Measurements from ENCODE around the gene CFAP251.
"Not testable (repeated sequence)": the region's sequence is repeated elsewhere in the genome, so short reads cannot be mapped to it uniquely, and the experiment has no call there.

Gene CFAP251, protein sequence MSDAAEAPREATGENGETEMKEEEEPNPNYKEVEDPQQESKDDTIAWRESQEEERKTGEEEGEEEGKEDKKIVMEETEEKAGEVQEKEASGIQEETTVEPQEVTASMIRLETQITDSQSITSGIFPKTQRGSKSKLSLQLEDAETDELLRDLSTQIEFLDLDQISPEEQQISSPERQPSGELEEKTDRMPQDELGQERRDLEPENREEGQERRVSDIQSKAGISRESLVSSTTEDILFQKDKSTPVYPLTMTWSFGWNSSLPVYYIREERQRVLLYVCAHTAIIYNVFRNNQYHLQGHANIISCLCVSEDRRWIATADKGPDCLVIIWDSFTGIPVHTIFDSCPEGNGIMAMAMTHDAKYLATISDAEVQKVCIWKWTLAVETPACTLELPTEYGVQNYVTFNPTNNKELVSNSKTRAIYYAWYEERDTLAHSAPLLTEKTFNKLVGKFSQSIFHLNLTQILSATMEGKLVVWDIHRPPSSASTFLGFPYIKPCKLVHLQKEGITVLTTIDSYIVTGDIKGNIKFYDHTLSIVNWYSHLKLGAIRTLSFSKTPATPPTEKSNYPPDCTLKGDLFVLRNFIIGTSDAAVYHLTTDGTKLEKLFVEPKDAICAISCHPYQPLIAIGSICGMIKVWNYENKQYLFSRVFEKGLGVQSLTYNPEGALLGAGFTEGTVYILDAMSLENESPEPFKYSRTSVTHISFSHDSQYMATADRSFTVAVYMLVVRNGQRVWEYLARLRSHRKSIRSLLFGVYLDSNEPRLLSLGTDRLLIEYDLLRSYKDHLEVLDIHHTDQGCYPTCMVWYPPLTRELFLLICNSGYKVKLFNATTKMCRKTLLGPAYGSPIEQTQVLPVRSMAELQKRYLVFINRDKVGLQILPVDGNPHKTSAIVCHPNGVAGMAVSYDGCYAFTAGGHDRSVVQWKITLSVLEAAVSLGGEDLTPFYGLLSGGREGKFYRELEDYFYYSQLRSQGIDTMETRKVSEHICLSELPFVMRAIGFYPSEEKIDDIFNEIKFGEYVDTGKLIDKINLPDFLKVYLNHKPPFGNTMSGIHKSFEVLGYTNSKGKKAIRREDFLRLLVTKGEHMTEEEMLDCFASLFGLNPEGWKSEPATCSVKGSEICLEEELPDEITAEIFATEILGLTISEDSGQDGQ

DNA sequence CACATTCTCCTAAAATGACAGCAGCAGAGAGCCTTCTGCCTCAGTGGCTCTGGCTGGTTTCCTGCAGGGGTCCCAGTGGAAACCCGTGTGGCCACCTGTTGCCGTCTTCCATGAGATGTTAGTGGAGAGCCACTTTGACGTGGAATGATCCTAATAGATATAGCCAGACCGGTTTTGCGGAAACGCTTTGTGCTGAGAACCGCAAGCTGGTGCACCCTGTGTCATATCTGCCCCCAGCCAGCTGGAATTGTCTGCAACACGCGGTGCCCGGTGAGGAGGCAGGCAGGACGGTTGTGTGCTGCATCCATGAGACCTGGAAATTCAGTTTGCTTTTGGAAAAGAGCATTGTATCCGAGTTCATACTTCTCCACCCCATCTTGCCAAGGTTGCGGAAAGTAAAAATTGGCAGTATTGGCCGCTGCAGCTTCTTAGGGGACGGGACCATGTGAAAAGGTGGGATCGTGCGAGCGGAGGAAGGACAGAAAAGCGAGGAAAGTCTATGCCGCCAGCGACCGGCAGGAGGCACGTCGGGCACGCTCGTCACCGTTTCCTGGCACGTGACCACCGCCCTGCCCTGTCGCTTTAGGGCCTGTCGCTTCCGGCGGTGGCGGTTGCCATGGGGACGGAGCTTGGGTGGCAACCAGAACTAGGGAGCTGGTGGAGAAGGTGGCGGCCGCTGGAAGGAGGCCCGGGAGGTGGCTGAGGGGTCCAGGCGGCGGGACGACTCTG is at the start of gene CFAP251:
TSS of gene CFAP251 (plus strand) at position 643 of the 729 bp plus-strand sequence. CDS start 2,714 bp downstream, outside the sequence.
- DNase-seq = peak; percentile 97

- not testable (repeated sequence) for DNase-seq
Observed at GRCh38 chr12:121869229-121869628, 49.2 kb upstream of the CFAP251 start.

- no peak for DNase-seq
Observed at GRCh38 chr12:121871467-121871866, 46.9 kb upstream of the CFAP251 start.

GRCh38 chr12:121872546-121873215 is 45.7 kb upstream of the CFAP251 start:
- DNase-seq = no peak

GRCh38 chr12:121873216-121873569 is 45.2 kb upstream of the CFAP251 start:
- no peak for DNase-seq

- no peak for DNase-seq
Observed at GRCh38 chr12:121874071-121874470, 44.3 kb upstream of the CFAP251 start.

DNA sequence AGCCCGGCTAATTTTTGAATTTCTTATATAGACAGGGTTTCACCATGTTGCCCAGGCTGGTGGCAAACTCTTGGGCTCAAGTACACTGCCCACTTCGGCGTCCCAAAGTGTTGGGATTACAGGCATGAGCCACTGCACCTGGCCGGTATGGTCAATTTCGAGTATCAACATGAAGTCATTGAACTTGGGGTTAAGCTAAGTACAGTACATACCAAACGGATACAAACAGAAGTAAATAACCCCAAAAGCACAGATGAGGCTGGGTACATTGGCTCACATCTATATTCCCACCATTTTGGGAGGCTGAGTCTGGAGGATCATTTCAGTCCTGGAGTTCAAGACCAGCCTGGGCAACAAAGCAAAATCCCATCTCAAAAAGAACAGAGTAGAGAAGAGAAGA is 42.8 kb upstream of the CFAP251 start:
- DNase-seq = no peak

DNA sequence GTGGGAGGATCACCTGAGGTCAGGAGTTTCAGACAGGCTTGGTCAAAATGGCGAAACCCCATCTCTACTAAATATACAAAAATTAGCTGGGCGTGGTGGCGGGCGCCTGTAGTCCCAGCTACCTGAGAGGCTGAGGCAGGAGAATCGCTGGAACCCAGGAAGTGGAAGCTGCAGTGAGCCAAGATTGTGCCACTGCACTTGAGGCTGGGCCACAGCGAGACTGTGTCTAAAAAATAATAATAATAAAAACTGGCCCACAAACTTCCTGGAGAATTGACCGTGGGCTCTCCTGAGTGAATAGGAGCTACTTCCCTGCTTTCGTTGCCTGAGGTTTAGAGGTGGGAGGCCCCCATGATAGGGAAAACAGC is 42.3 kb upstream of the CFAP251 start:
- DNase-seq = not testable (repeated sequence)

DNA sequence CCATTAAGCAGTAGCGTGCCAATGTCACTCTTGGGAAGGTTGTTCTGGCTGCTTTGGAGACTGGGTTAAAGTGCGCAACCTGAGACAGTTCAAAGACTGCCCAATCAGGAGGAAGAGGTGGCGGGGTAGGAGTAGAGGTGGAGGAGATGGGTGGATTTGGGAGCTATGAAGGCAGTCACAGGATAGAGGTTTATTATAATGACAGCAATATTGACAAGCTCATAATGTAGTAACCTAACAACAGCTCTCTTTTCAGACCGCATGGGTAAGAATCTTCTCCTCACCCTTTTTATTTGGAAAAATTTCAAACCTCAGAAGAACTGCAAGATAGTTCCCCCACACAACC is 35.1 kb upstream of the CFAP251 start:
- no peak for DNase-seq

DNA sequence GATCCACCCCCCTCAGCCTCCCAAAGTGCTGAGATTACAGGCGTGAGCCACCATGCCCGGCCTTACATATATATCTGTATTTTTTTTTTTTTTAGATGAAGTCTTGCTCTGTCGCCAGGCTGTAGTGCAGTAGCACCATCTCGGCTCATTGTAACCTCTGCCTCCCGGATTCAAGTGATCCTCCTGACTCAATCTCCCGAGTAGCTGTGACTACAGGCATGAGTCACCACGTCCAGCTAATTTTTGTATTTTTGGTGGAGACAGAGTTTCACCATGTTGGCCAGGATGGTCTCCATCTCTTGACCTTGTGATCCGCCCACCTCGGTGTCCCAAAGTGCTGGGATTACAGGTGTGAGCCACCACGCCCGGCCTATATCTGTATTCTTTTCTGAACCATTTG is 33.3 kb upstream of the CFAP251 start:
- DNase-seq = not testable (repeated sequence)

DNA sequence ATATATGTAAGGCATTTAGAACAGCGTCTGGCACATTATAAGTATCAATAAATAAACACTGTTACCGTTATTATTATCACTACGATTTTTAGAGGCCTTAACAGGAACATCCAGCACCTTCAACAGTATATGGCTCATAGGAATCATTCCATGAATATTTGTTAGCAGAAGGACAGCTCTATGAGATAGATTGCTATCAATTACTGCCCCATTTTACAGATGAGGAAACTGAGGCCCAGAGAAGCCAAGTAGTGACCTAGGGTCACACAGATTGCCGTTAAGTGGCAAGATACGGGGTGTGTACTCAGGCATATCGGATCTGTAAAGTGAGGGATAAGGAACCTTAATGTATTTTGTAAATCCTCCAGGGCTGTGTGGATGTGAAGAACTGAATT is 30.3 kb upstream of the CFAP251 start:
- no peak for DNase-seq

- DNase-seq = peak; percentile 96
Observed at GRCh38 chr12:121888478-121889273, 29.7 kb upstream of the CFAP251 start, which contains the start of gene PSMD9. PSMD9 (plus strand) TSS chr12:121888790; CDS start chr12:121888857, 67 bp downstream.

DNA sequence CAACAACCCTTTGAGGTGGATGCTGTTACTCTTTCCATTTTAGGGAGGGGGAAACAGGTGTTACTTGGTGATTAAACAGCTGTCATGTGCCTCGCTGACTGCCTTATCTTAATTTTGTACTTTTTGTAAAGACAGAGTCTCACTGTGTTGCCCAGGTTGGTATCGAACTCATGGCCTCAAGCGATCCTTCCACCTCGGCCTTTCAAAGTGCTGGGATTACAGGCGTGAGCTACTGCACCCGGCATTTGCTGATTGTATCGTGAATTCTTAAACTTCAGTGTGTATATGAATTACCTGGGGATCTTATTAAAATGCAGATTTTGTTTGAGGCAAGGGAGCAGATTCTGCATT is 29.1 kb upstream of the CFAP251 start:
- DNase-seq = no peak

DNA sequence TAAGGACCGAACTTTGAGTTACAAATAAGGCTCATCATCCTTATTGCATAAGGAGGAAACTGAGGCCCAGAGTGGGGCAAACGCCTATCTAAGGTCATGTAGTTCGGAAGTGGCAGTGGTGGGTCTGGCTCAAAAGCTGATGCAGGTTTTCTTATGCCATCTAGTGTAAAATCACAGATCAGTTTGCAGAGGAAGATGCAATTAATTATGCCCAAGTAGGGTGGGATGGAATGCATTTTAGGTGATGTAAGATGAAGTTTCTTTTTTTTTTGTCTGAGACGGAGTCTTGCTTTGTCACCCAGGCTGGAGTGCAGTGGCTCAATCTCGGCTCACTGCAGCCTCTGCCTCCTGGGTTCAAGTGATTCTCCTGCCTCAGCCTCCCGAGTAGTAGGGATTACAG is 28.7 kb upstream of the CFAP251 start:
- DNase-seq = not testable (repeated sequence)

- no peak for DNase-seq
Observed at GRCh38 chr12:121892673-121893561, 25.5 kb upstream of the CFAP251 start.

DNA sequence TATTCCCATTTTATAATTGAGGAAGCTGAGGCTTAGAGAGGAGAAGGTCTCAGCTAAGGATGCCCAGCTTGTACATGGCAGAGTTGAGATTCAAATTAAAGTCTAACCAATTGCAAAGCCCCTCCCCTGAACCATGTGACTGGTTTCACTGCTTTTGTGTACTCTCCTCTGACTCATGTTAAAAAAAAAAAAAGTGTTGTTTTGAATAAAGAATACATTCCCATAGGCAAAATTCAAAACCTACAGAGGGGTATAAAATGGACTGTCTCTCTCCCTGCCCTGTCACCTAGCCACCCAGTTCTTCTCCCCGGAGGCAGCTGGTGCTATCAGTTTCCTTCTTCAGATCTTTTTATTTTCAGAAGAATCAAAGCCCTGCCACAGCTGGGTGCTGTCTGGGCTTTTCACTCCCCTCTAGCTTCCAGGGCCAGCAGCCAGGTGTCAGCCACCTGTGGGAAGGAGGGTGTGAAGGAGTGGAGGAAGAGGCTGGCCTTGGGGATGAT is 24.4 kb upstream of the CFAP251 start:
- peak; percentile 15 for DNase-seq

GRCh38 chr12:121894633-121895032 is 23.8 kb upstream of the CFAP251 start:
- no peak for DNase-seq

DNA sequence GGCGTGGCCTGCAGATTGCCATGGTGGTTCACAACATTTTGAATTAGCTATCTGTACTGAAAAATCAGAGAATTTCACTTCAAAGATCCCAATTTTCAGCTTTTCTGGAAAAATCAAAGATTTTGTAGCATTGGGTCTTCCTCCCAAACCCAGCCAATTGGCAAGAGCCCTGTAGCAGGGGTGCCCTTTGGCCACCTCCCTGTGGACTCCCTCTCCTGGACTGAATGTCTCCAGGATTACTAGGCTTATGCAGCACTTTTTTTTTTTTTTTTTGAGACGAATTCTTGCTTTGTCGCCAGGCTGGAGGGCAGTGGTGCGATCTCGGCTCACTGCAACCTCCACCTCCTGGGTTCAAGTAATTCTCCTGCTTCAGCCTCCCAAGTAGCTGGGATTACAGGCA is 20.1 kb upstream of the CFAP251 start:
- no peak for DNase-seq

GRCh38 chr12:121899590-121899989 is 18.8 kb upstream of the CFAP251 start:
- no peak for DNase-seq

DNA sequence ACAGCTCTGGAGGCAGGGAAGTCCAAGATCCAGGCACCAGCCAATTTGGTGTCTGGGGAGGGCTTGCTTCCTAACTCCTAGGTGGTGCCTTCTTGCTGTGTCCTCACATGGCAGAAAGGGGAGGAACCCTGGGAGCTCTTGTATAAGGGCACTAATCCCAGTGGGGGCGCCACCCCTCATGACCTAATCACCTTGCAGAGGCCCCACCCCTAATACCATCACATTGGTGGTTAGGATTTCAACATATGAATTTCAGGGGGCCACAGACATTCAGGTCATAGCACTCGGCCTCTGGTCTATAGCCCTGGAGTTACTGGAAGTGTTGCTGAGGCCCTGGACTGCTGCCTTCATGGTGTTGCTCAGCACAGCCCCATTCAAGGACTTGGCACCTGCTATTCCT is 15.2 kb upstream of the CFAP251 start:
- no peak for DNase-seq

All from NCI-H2029 (cell line).